ENCODE results near the gene COL2A1.

DNA sequence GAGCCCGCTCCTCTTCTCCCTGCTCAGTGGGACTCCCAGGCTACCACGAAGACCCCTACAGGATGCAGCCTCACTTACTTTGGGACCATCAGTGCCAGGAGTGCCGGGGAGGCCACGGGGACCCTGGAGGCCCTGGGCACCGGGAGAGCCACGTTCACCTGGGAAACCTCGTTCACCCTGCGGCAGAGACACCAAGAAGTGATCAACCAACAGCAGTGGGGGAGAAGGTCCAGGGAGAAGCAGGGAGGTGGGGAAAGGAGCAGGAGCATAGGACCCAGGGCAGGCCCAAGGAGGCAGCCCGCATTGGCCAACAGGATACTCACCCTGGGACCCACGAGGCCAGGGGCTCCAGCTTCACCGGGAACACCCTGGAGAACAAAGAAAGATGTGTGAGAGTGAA is 21.5 kb downstream of the COL2A1 start:
- TF ChIP-seq POLR2AphosphoS5 (IDR thresholded peaks at IDR 0.05) (no peak), EP300 (IDR thresholded peaks at IDR 0.05) (no peak)
- TF ChIP-seq, protein P1, sequence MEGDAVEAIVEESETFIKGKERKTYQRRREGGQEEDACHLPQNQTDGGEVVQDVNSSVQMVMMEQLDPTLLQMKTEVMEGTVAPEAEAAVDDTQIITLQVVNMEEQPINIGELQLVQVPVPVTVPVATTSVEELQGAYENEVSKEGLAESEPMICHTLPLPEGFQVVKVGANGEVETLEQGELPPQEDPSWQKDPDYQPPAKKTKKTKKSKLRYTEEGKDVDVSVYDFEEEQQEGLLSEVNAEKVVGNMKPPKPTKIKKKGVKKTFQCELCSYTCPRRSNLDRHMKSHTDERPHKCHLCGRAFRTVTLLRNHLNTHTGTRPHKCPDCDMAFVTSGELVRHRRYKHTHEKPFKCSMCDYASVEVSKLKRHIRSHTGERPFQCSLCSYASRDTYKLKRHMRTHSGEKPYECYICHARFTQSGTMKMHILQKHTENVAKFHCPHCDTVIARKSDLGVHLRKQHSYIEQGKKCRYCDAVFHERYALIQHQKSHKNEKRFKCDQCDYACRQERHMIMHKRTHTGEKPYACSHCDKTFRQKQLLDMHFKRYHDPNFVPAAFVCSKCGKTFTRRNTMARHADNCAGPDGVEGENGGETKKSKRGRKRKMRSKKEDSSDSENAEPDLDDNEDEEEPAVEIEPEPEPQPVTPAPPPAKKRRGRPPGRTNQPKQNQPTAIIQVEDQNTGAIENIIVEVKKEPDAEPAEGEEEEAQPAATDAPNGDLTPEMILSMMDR (IDR thresholded peaks at IDR 0.05): no peak
